AG10803 (cell line): ENCODE measurements around the gene ZNF664.

ENCODE experiments used
- DNase-seq: peaks from one replicate; pipeline ENCODE4 v3.0.0; 2010; ENCODE audit warnings: low read depth
- H3K4me3 ChIP-seq: 2 replicates; pipeline ENCODE4 v1.5.1; 2011; ENCODE audit warnings: mild to moderate bottlenecking, low read length, control low read depth
- CTCF ChIP-seq: conservative IDR thresholded peaks from 2 replicates; pipeline ENCODE4 v1.5.1; 2011; ENCODE audit warnings: mild to moderate bottlenecking, low read length, control low read depth, inconsistent platforms

The ZNF664 gene

GRCh38 chr12:123951467-123951866, 21.5 kb upstream of the ZNF664 start:
- H3K4me3 ChIP-seq: no peak overlapping the region
- no peak for DNase-seq
- no peak for TF ChIP-seq CTCF

- no peak for DNase-seq
- TF ChIP-seq CTCF: no peak
- H3K4me3 ChIP-seq: no peak overlapping the region
Measured at GRCh38 chr12:123952037-123952436, 21.0 kb upstream of the ZNF664 start.

GRCh38 chr12:123954647-123955350, 18.2 kb upstream of the ZNF664 start:
- no peak for TF ChIP-seq CTCF
- DNase-seq: no peak
- no peak overlapping the region for H3K4me3 ChIP-seq

- no peak for TF ChIP-seq CTCF
- DNase-seq: no peak
Measured at GRCh38 chr12:123956249-123956648, 16.8 kb upstream of the ZNF664 start.

GRCh38 chr12:123957196-123957595, 15.8 kb upstream of the ZNF664 start:
- no peak for TF ChIP-seq CTCF
- no peak overlapping the region for H3K4me3 ChIP-seq
- no peak for DNase-seq

More at GRCh38 chr12:123956249-123956648, 16.8 kb upstream of the ZNF664 start:
- H3K4me3 ChIP-seq: no peak overlapping the region

GRCh38 chr12:123958462-123958861, 14.6 kb upstream of the ZNF664 start:
- no peak overlapping the region for H3K4me3 ChIP-seq
- DNase-seq: no peak
- no peak for TF ChIP-seq CTCF

- no peak for DNase-seq
- no peak for TF ChIP-seq CTCF
Measured at GRCh38 chr12:123958876-123959275, 14.1 kb upstream of the ZNF664 start.

More at GRCh38 chr12:123958876-123959275, 14.1 kb upstream of the ZNF664 start:
- no peak overlapping the region for H3K4me3 ChIP-seq
